NCI-H748 (cell line): Measurements from ENCODE around the gene HPS4.

Experiments used
- DNase-seq: peaks from one replicate; lab custom pipeline; 2025; ENCODE audit not compliant: unreplicated experiment; lab: John Stamatoyannopoulos, UW

Gene HPS4

GRCh38 chr22:26499188-26499703 is 15.7 kb upstream of the HPS4 start:
- no peak for DNase-seq

- no peak for DNase-seq
Observed at GRCh38 chr22:26496456-26496855, 12.9 kb upstream of the HPS4 start.

GRCh38 chr22:26494506-26494905 is 10.9 kb upstream of the HPS4 start:
- no peak for DNase-seq

GRCh38 chr22:26492220-26492619 is 8.6 kb upstream of the HPS4 start:
- no peak for DNase-seq

GRCh38 chr22:26489447-26490036 is 6.0 kb upstream of the HPS4 start:
- DNase-seq: no peak

- DNase-seq: no peak
Observed at GRCh38 chr22:26487996-26488395, 4.4 kb upstream of the HPS4 start.

- no peak for DNase-seq
Observed at GRCh38 chr22:26486394-26486793, 2.8 kb upstream of the HPS4 start.

GRCh38 chr22:26485806-26486390 is 2.3 kb upstream of the HPS4 start:
- DNase-seq: no peak

- no peak for DNase-seq
Observed at GRCh38 chr22:26485013-26485412, 1.4 kb upstream of the HPS4 start.

GRCh38 chr22:26484360-26484706 is 750 bp upstream of the HPS4 start:
- no peak for DNase-seq

GRCh38 chr22:26483043-26483438 is 542 bp downstream of the HPS4 start:
- DNase-seq: no peak

GRCh38 chr22:26482161-26482560 is 1.4 kb downstream of the HPS4 start:
- no peak for DNase-seq

GRCh38 chr22:26481694-26482093 is 1.9 kb downstream of the HPS4 start:
- no peak for DNase-seq

GRCh38 chr22:26481112-26481693 is 2.4 kb downstream of the HPS4 start:
- DNase-seq: no peak

GRCh38 chr22:26480611-26480932 is 3.0 kb downstream of the HPS4 start:
- DNase-seq: no peak

- DNase-seq: no peak
Observed at GRCh38 chr22:26479792-26480610, 3.6 kb downstream of the HPS4 start.

- DNase-seq: no peak
Observed at GRCh38 chr22:26479043-26479791, 4.4 kb downstream of the HPS4 start.

- DNase-seq: no peak
Observed at GRCh38 chr22:26477341-26477731, 6.2 kb downstream of the HPS4 start.

- no peak for DNase-seq
Observed at GRCh38 chr22:26476705-26477340, 6.8 kb downstream of the HPS4 start.

- DNase-seq: no peak
Observed at GRCh38 chr22:26474682-26475081, 8.9 kb downstream of the HPS4 start.

GRCh38 chr22:26471522-26471921 is 12.1 kb downstream of the HPS4 start:
- no peak for DNase-seq
